NCI-H510A treated with DMSO at 0.1 percent for 48 hours (cell line): ENCODE measurements around the gene CSTB.

Experiments
- DNase-seq: peaks from one replicate; lab custom pipeline; 2025; lab: John Stamatoyannopoulos, UW

Gene CSTB

GRCh38 chr21:43810505-43811261 lies 34.6 kb upstream of the CSTB start:
- peak; percentile 87 for DNase-seq

- DNase-seq: no peak
Measured at GRCh38 chr21:43809853-43810504, 33.9 kb upstream of the CSTB start.

GRCh38 chr21:43809346-43809799 lies 33.3 kb upstream of the CSTB start:
- DNase-seq: no peak

GRCh38 chr21:43808832-43809251 lies 32.7 kb upstream of the CSTB start:
- DNase-seq: no peak

- DNase-seq: no peak
Measured at GRCh38 chr21:43808367-43808766, 32.3 kb upstream of the CSTB start.

- DNase-seq: no peak
Measured at GRCh38 chr21:43806017-43806710, 30.1 kb upstream of the CSTB start.

GRCh38 chr21:43805275-43805800 lies 29.2 kb upstream of the CSTB start:
- no peak for DNase-seq

- no peak for DNase-seq
Measured at GRCh38 chr21:43803558-43804300, 27.6 kb upstream of the CSTB start.

GRCh38 chr21:43802713-43803313 lies 26.7 kb upstream of the CSTB start:
- DNase-seq: no peak

- DNase-seq: no peak
Measured at GRCh38 chr21:43801006-43801783, 25.1 kb upstream of the CSTB start.

- no peak for DNase-seq
Measured at GRCh38 chr21:43800566-43800965, 24.5 kb upstream of the CSTB start.

- DNase-seq: no peak
Measured at GRCh38 chr21:43800124-43800523, 24.0 kb upstream of the CSTB start.

GRCh38 chr21:43799301-43799840 lies 23.3 kb upstream of the CSTB start:
- no peak for DNase-seq

GRCh38 chr21:43797925-43798715 lies 22.0 kb upstream of the CSTB start:
- no peak for DNase-seq

- DNase-seq: no peak
Measured at GRCh38 chr21:43797415-43797814, 21.3 kb upstream of the CSTB start.

GRCh38 chr21:43794857-43795256 lies 18.7 kb upstream of the CSTB start:
- no peak for DNase-seq

GRCh38 chr21:43794311-43794710 lies 18.2 kb upstream of the CSTB start:
- no peak for DNase-seq

GRCh38 chr21:43793243-43793642 lies 17.1 kb upstream of the CSTB start:
- DNase-seq: no peak

- DNase-seq: no peak
Measured at GRCh38 chr21:43792406-43792805, 16.3 kb upstream of the CSTB start.
